HG03025 (cell line): ENCODE measurements around the gene VPS51.
"Not testable (repeated sequence)": the region's sequence is repeated elsewhere in the genome, so short reads cannot be mapped to it uniquely, and the experiment has no call there.

Experiments
- ATAC-seq: cut with Tn5 transposase; IDR thresholded peaks from one replicate; pipeline ENCODE4 v1.9.1; 2021; ENCODE audit warnings: mild to moderate bottlenecking, moderate library complexity; ENCODE audit not compliant: unreplicated experiment, low FRiP score

VPS51 gene

GRCh38 chr11:65132238-65132987, 36.4 kb downstream of the VPS51 start:
- no peak for ATAC-seq

- ATAC-seq, result no peak
These were observed 37.1 kb downstream of the VPS51 start for GRCh38 chr11:65132988-65133700.

GRCh38 chr11:65133724-65134123, 37.7 kb downstream of the VPS51 start:
- ATAC-seq, result no peak

GRCh38 chr11:65134240-65134951, 38.4 kb downstream of the VPS51 start, which contains the start of gene SYVN1:
TSS of gene SYVN1 (minus strand) at chr11:65134519. CDS start at chr11:65133601, 918 bp downstream.
- ATAC-seq, result peak; percentile 48

- peak; percentile 55 for ATAC-seq
These were observed 39.1 kb downstream of the VPS51 start for GRCh38 chr11:65134952-65135632.

- ATAC-seq, result no peak
These were observed 39.7 kb downstream of the VPS51 start for GRCh38 chr11:65135633-65136145.

GRCh38 chr11:65136515-65137096, 40.6 kb downstream of the VPS51 start:
- no peak for ATAC-seq

- no peak for ATAC-seq
These were observed 46.0 kb downstream of the VPS51 start for GRCh38 chr11:65141896-65142494.

- ATAC-seq, result no peak
These were observed 51.5 kb downstream of the VPS51 start for GRCh38 chr11:65147352-65148075.

GRCh38 chr11:65148657-65149056, 52.6 kb downstream of the VPS51 start:
- no peak for ATAC-seq

GRCh38 chr11:65150131-65150508, 54.1 kb downstream of the VPS51 start:
- ATAC-seq, result not testable (repeated sequence)

GRCh38 chr11:65150509-65151299, 54.7 kb downstream of the VPS51 start:
- no peak for ATAC-seq

- ATAC-seq, result no peak
These were observed 55.4 kb downstream of the VPS51 start for GRCh38 chr11:65151331-65151899.

- no peak for ATAC-seq
These were observed 56.1 kb downstream of the VPS51 start for GRCh38 chr11:65152122-65152521.

GRCh38 chr11:65156256-65156655, 60.2 kb downstream of the VPS51 start:
- no peak for ATAC-seq

- ATAC-seq, result no peak
These were observed 60.9 kb downstream of the VPS51 start for GRCh38 chr11:65156926-65157325.

- no peak for ATAC-seq
These were observed 61.3 kb downstream of the VPS51 start for GRCh38 chr11:65157336-65157735.

- no peak for ATAC-seq
These were observed 63.0 kb downstream of the VPS51 start for GRCh38 chr11:65159012-65159411.
